ENCODE measurements around the gene ELP2.
A peak's percentile ranks its signal among the peaks of the same experiment; 100 is the strongest.

ELP2 gene

DNA sequence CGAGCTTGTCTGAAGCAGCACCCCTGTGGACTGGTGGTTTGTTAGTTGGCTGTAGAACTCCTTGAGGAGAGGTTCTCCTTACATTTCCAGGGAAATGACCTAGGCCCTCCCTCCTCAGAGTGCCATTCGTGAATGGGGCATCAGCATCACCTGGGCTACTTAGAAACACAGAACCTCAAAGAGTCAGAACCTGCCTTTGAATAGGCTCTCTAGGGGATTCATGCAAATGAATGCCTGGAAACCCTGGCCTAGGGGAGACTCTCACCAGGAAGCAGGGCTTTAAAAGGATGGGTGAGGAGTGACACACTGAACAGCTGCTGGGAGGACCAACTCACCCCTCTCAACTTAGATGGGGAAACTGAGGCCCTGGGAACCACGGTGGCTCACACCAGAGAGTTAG is 55.5 kb downstream of the ELP2 start:
- Histone ChIP-seq H3K36me3 (ENCODE audit: control insufficient read depth in 5 of 5, insufficient read depth in 5 of 5, low read length in 5 of 5) (no peaks in the 10 kb centered on the region), H3K4me1 (ENCODE audit: control insufficient read depth in 5 of 5, insufficient read depth in 5 of 5, low read length in 5 of 5) (peaks cover 0 to 26% (median 22%) of the 10 kb centered on the region in 5 donors), H3K9me3 (ENCODE audit: control insufficient read depth in 5 of 5, low read length in 5 of 5) (no peaks in the 10 kb centered on the region), H3K27ac (ENCODE audit: low read depth, low read length) (no peak overlapping the region), H3K4me3 (ENCODE audit: low read depth in 1 of 5, low read length in 5 of 5) (no peak overlapping the region), H3K9ac (ENCODE audit: low read length in 5 of 5) (no peak overlapping the region), H3K27me3 (ENCODE audit: control insufficient read depth in 5 of 5, insufficient read depth in 4 of 5, low read length in 5 of 5) (peaks cover 0 to 2% (median 0%) of the 10 kb centered on the region in 5 donors)

DNA sequence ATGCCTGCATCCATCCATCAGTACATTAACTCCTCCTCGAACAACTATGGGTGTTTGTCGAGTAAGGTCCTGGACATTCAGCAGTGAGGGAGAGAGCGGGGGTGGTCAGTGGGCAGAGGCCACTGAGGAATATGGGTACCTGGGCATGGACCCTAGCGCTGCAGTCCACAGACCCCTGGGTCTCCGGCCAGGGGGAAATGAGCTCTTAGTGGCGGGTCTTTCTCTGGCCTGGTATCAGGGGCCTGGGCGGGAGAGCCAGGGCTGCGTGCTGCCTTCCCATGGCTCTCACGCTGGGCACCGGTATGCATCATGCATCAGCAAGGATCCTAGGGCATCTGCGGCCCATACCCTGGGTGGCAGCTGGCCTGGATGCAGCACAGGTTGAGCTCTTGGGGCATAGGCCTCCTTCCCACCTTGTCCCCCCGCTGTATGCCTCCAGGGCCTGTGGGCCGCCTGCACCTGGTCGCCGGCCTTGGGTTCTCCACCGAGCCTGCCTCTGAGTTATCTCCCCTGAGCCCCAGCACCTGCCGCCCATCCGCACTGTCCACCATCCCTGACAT is 56.3 kb downstream of the ELP2 start:
- no peaks in the 10 kb centered on the region for H3K9me3 ChIP-seq (ENCODE audit: control insufficient read depth in 5 of 5, low read length in 5 of 5)
- peaks cover 0 to 24% (median 19%) of the 10 kb centered on the region in 5 donors for H3K4me1 ChIP-seq (ENCODE audit: control insufficient read depth in 5 of 5, insufficient read depth in 5 of 5, low read length in 5 of 5)
- H3K27me3 ChIP-seq (ENCODE audit: control insufficient read depth in 5 of 5, insufficient read depth in 4 of 5, low read length in 5 of 5) = peaks cover 0 to 2% (median 0%) of the 10 kb centered on the region in 5 donors
- peak overlapping the region in 1 of 5 donors; percentile 79 for H3K4me3 ChIP-seq (ENCODE audit: low read depth in 1 of 5, low read length in 5 of 5)
- no peaks in the 10 kb centered on the region for H3K36me3 ChIP-seq (ENCODE audit: control insufficient read depth in 5 of 5, insufficient read depth in 5 of 5, low read length in 5 of 5)
- H3K27ac ChIP-seq (ENCODE audit: low read depth, low read length) = no peak overlapping the region
- no peak overlapping the region for H3K9ac ChIP-seq (ENCODE audit: low read length in 5 of 5)

DNA sequence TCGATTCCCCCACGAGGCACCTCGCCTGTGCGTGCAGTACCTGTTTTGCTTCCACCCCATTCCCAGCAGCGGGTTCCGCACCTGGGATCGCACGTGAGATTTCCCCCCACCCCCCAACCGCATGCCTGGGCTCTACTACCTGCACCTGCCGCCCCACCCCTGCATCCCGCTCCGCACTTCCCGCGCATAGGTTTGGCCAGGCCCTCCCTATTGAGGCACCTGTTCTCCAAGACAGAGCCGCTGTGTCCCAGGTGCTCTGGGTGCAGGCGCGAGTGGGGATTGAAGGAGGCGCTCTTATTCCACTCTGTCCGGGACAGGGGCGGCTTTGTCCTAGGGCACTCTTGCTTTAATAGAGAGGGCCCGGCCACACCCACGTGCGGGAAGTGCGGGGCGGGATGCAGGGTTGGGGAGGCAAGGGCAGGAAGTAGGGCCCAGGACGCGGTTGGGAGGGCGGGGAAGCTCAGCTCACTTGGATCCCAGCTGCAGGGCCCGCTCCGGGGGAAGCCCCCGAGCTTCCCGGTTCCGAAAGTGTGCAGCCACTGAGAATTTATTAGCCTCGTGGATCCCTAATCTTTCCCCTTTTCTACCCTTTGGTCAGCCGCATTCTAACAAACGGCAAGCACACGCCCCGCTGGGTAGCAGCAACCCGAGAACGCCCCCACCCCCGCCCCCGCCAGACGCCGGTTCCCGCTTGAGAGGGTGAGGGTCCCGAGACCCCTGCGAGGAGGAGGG is 56.9 kb downstream of the ELP2 start:
- Histone ChIP-seq H3K4me3 (ENCODE audit: low read depth in 1 of 5, low read length in 5 of 5) (peak overlapping the region; percentile 74 to 81 (median 79)), H3K27me3 (ENCODE audit: control insufficient read depth in 5 of 5, insufficient read depth in 4 of 5, low read length in 5 of 5) (peaks cover 0 to 2% (median 0%) of the 10 kb centered on the region in 5 donors), H3K27ac (ENCODE audit: low read depth, low read length) (no peak overlapping the region), H3K36me3 (ENCODE audit: control insufficient read depth in 5 of 5, insufficient read depth in 5 of 5, low read length in 5 of 5) (no peaks in the 10 kb centered on the region), H3K4me1 (ENCODE audit: control insufficient read depth in 5 of 5, insufficient read depth in 5 of 5, low read length in 5 of 5) (peaks cover 0 to 24% (median 19%) of the 10 kb centered on the region in 5 donors), H3K9ac (ENCODE audit: low read length in 5 of 5) (peak overlapping the region; percentile 11 to 77 (median 68)), H3K9me3 (ENCODE audit: control insufficient read depth in 5 of 5, low read length in 5 of 5) (no peaks in the 10 kb centered on the region)

DNA sequence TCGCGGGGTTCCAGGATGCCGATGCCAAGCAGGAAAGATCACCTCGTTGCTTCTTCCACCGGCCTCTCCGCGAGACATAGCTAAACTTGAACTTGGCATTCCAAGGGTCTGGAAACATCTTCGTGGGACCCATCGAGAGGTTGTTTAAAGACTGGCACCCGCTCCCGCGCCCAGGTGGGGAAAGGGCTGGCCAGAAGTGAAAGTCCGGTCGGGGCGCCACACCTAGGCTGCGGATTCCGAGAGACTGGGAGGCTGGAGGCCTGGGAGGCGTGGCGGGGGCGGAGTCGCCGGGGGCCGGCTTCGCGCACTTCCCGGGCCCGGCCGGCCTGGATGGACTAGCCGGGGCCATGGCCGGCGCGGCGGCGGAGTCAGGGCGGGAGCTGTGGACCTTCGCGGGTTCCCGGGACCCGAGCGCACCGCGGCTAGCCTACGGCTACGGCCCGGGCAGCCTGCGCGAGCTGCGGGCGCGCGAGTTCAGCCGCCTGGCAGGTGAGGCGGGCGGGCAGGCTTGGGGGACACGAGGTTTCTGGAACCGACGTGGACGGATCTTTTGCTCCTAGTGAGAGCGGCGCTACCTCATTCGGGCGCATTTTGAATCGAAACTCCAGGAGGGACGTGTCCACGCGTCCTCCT is 57.6 kb downstream of the ELP2 start, which contains the start of gene MOCOS:
Gene MOCOS, plus strand, starts transcription at position 305 of the 633 bp plus-strand sequence. Its CDS starts 43 bp downstream, at position 348.
- Histone ChIP-seq H3K4me1 (ENCODE audit: control insufficient read depth in 5 of 5, insufficient read depth in 5 of 5, low read length in 5 of 5) (peaks cover 0 to 24% (median 19%) of the 10 kb centered on the region in 5 donors), H3K27ac (ENCODE audit: low read depth, low read length) (no peak within 1 kb of the TSS), H3K9me3 (ENCODE audit: control insufficient read depth in 5 of 5, low read length in 5 of 5) (no peaks in the 10 kb centered on the region), H3K4me3 (ENCODE audit: low read depth in 1 of 5, low read length in 5 of 5) (peak within 1 kb of the TSS; percentile 74 to 92 (median 79)), H3K9ac (ENCODE audit: low read length in 5 of 5) (peak within 1 kb of the TSS; percentile 11 to 77 (median 68)), H3K27me3 (ENCODE audit: control insufficient read depth in 5 of 5, insufficient read depth in 4 of 5, low read length in 5 of 5) (peaks cover 0 to 2% (median 0%) of the 10 kb centered on the region in 5 donors), H3K36me3 (ENCODE audit: control insufficient read depth in 5 of 5, insufficient read depth in 5 of 5, low read length in 5 of 5) (no peaks in the 10 kb centered on the region)

DNA sequence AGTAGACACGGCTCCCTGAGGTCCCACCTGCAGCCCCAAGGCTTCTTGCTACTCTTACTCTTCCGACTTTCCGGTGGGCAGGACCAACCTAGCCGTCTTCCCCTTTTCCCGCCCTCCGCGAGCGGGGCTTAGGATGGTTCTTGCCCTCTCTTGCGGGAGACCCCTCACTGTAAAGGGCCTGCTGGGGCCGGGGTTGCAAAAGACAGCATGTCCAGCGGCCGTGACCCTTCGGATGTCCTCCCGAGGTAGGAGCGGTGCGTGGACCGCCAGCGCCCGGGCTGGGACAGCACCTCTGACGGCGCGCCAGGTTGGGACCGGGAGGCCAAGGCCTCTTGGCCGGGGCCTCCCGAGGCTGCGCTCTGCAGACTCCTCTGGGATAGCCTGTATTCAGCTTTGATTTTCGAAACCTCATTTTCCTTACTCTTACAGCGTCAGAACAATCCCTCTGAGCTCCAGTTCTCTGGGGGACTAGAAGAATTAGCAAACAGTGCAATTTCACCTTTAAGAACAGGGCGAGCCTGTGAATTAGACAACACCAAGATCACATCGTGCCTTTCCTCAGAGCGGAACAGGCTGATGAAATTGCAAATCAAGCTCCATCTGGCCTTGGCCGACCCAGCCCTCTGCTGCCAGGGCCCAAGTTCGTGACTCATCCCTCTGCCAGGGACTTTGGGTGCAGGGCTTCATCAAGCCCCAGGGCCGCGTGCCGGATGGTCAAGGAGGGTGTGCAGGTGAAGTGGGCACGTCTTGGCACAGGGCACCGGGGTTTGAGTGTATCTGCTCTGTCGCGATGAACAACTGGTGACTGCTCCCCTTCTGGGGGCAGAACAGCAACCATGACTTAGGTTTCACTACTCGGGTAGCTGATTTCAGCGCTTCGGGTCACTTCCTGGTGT is 58.4 kb downstream of the ELP2 start:
- no peak overlapping the region for H3K27ac ChIP-seq (ENCODE audit: low read depth, low read length)
- H3K4me3 ChIP-seq (ENCODE audit: low read depth in 1 of 5, low read length in 5 of 5) = peak overlapping the region; percentile 74 to 92 (median 79)
- peak overlapping the region in 4 of 5 donors; percentile 64 to 77 (median 69) for H3K9ac ChIP-seq (ENCODE audit: low read length in 5 of 5)
- no peaks in the 10 kb centered on the region for H3K9me3 ChIP-seq (ENCODE audit: control insufficient read depth in 5 of 5, low read length in 5 of 5)
- H3K36me3 ChIP-seq (ENCODE audit: control insufficient read depth in 5 of 5, insufficient read depth in 5 of 5, low read length in 5 of 5) = no peaks in the 10 kb centered on the region
- H3K27me3 ChIP-seq (ENCODE audit: control insufficient read depth in 5 of 5, insufficient read depth in 4 of 5, low read length in 5 of 5) = peaks cover 0 to 2% (median 0%) of the 10 kb centered on the region in 5 donors
- peaks cover 0 to 24% (median 19%) of the 10 kb centered on the region in 5 donors for H3K4me1 ChIP-seq (ENCODE audit: control insufficient read depth in 5 of 5, insufficient read depth in 5 of 5, low read length in 5 of 5)

DNA sequence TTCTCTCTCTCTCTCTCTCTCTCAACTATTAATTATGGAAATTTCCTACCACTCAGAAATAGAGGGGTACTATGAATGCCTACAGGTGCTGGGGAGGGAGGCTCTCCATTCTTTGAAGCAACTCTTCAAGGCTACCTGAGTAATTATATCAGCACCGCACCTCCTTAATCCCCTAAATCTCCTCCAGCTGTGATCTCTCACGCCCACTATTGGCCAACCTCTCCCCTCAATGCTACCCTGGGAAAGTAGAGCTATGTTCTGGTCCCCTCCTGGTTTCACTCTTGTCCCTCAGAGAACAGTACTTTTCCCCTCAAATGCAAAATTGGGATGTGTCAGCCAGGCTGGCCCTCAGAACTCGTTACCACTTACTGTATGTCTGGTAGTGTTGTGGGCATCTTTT is 59.2 kb downstream of the ELP2 start:
- no peak overlapping the region for H3K9ac ChIP-seq (ENCODE audit: low read length in 5 of 5)
- H3K36me3 ChIP-seq (ENCODE audit: control insufficient read depth in 5 of 5, insufficient read depth in 5 of 5, low read length in 5 of 5) = no peaks in the 10 kb centered on the region
- H3K27ac ChIP-seq (ENCODE audit: low read depth, low read length) = no peak overlapping the region
- no peak overlapping the region for H3K4me3 ChIP-seq (ENCODE audit: low read depth in 1 of 5, low read length in 5 of 5)
- peaks cover 0 to 24% (median 19%) of the 10 kb centered on the region in 5 donors for H3K4me1 ChIP-seq (ENCODE audit: control insufficient read depth in 5 of 5, insufficient read depth in 5 of 5, low read length in 5 of 5)
- peaks cover 0 to 2% (median 0%) of the 10 kb centered on the region in 5 donors for H3K27me3 ChIP-seq (ENCODE audit: control insufficient read depth in 5 of 5, insufficient read depth in 4 of 5, low read length in 5 of 5)
- no peaks in the 10 kb centered on the region for H3K9me3 ChIP-seq (ENCODE audit: control insufficient read depth in 5 of 5, low read length in 5 of 5)

DNA sequence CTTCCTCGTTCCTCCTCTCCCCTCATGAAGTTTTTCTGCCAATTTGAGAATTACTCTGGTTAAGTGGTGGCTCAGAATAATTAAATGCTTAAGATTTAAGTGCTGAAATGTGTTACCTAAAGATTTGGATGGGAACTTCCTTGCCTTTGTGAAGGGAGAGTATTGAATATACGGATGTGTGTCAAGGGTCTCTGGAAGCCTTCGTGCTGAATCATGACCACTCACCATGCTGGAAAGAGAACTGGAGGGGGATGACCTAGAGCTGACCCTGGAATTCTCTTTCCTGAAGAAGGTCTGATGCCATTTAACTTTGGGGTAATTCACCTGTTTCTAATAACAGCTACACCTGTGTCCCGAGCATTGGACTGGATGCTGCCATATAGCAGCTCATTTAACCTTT is 59.8 kb downstream of the ELP2 start:
- Histone ChIP-seq H3K9ac (ENCODE audit: low read length in 5 of 5) (no peak overlapping the region), H3K36me3 (ENCODE audit: control insufficient read depth in 5 of 5, insufficient read depth in 5 of 5, low read length in 5 of 5) (no peaks in the 10 kb centered on the region), H3K27me3 (ENCODE audit: control insufficient read depth in 5 of 5, insufficient read depth in 4 of 5, low read length in 5 of 5) (peaks cover 0 to 2% (median 0%) of the 10 kb centered on the region in 5 donors), H3K27ac (ENCODE audit: low read depth, low read length) (no peak overlapping the region), H3K4me1 (ENCODE audit: control insufficient read depth in 5 of 5, insufficient read depth in 5 of 5, low read length in 5 of 5) (peaks cover 0 to 24% (median 19%) of the 10 kb centered on the region in 5 donors), H3K4me3 (ENCODE audit: low read depth in 1 of 5, low read length in 5 of 5) (no peak overlapping the region), H3K9me3 (ENCODE audit: control insufficient read depth in 5 of 5, low read length in 5 of 5) (no peaks in the 10 kb centered on the region)

DNA sequence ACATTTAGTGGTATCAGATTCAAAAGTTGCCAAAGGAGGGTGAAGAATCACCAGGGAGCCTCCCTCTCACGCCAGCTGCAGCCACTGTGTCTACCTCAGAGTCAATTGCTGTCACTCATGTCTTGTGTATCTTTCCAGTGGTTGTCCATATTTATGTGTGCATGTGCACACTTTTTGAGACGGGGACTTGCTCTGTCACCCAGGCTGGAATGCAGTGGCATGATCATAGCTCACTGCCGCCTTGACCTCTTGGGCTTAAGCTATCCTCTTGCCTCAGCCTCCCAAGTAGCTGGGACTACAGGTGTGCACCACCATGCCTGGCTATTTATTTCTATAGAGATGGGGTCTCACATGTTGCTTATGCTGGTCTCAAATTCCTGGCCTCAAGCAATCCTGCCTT is 61.6 kb downstream of the ELP2 start:
- peaks cover 0 to 23% (median 19%) of the 10 kb centered on the region in 5 donors for H3K4me1 ChIP-seq (ENCODE audit: control insufficient read depth in 5 of 5, insufficient read depth in 5 of 5, low read length in 5 of 5)

DNA sequence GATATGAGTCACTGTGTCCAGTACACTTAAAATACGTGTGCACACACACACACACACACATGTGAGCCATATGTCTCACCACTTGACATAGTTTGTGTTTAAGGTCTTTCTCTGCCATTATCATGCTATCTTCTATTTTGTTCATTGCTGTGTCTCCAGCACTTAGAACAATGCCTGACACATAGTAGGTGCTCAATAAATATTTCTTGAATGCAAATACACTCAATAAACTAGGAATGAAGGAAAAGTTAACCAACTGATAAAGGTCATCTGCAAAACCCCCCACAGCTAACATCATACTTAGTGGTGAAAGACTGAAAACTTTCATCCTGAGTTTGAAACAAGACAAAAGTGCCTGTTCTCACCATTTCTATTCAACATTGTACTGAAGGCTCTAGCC is 62.0 kb downstream of the ELP2 start:
- no peaks in the 10 kb centered on the region for H3K9me3 ChIP-seq (ENCODE audit: control insufficient read depth in 5 of 5, low read length in 5 of 5)
- peaks cover 0 to 2% (median 0%) of the 10 kb centered on the region in 5 donors for H3K27me3 ChIP-seq (ENCODE audit: control insufficient read depth in 5 of 5, insufficient read depth in 4 of 5, low read length in 5 of 5)
- H3K9ac ChIP-seq (ENCODE audit: low read length in 5 of 5) = no peak overlapping the region
- no peak overlapping the region for H3K4me3 ChIP-seq (ENCODE audit: low read depth in 1 of 5, low read length in 5 of 5)
- no peaks in the 10 kb centered on the region for H3K36me3 ChIP-seq (ENCODE audit: control insufficient read depth in 5 of 5, insufficient read depth in 5 of 5, low read length in 5 of 5)
- peaks cover 0 to 19% (median 15%) of the 10 kb centered on the region in 5 donors for H3K4me1 ChIP-seq (ENCODE audit: control insufficient read depth in 5 of 5, insufficient read depth in 5 of 5, low read length in 5 of 5)
- no peak overlapping the region for H3K27ac ChIP-seq (ENCODE audit: low read depth, low read length)

More for the DNA sequence above, 61.6 kb downstream of the ELP2 start:
- Histone ChIP-seq H3K4me3 (ENCODE audit: low read depth in 1 of 5, low read length in 5 of 5) (no peak overlapping the region), H3K9ac (ENCODE audit: low read length in 5 of 5) (no peak overlapping the region), H3K27ac (ENCODE audit: low read depth, low read length) (no peak overlapping the region), H3K36me3 (ENCODE audit: control insufficient read depth in 5 of 5, insufficient read depth in 5 of 5, low read length in 5 of 5) (no peaks in the 10 kb centered on the region), H3K27me3 (ENCODE audit: control insufficient read depth in 5 of 5, insufficient read depth in 4 of 5, low read length in 5 of 5) (peaks cover 0 to 2% (median 0%) of the 10 kb centered on the region in 5 donors), H3K9me3 (ENCODE audit: control insufficient read depth in 5 of 5, low read length in 5 of 5) (no peaks in the 10 kb centered on the region)

Measured in subcutaneous abdominal adipose tissue (tissue), 5 donors.